ENCODE measurements around the gene LDLRAD4.

Gene LDLRAD4

GRCh38 chr18:13449651-13450050 is 231.1 kb downstream of the LDLRAD4 start:
- DNase-seq (ENCODE audit: extremely low read depth, low read depth) = no peak
- no peak for TF ChIP-seq CTCF (IDR thresholded peaks at IDR 0.05; ENCODE audit: low read depth, low read length)

GRCh38 chr18:13450289-13451212 is 232.0 kb downstream of the LDLRAD4 start:
- no peak for TF ChIP-seq CTCF (IDR thresholded peaks at IDR 0.05; ENCODE audit: low read depth, low read length)
- DNase-seq (ENCODE audit: extremely low read depth, low read depth) = no peak

GRCh38 chr18:13451213-13451540 is 232.6 kb downstream of the LDLRAD4 start:
- no peak for DNase-seq (ENCODE audit: extremely low read depth, low read depth)
- no peak for TF ChIP-seq CTCF (IDR thresholded peaks at IDR 0.05; ENCODE audit: low read depth, low read length)

- DNase-seq (ENCODE audit: extremely low read depth, low read depth) = no peak
- TF ChIP-seq CTCF (IDR thresholded peaks at IDR 0.05; ENCODE audit: low read depth, low read length) = no peak
Observed at GRCh38 chr18:13451661-13452387, 233.3 kb downstream of the LDLRAD4 start.

- TF ChIP-seq CTCF (IDR thresholded peaks at IDR 0.05; ENCODE audit: low read depth, low read length) = no peak
- no peak for DNase-seq (ENCODE audit: extremely low read depth, low read depth)
Observed at GRCh38 chr18:13452388-13452811, 233.8 kb downstream of the LDLRAD4 start.

GRCh38 chr18:13452871-13453680 is 234.5 kb downstream of the LDLRAD4 start:
- TF ChIP-seq CTCF (IDR thresholded peaks at IDR 0.05; ENCODE audit: low read depth, low read length) = no peak
- no peak for DNase-seq (ENCODE audit: extremely low read depth, low read depth)
